Activated T-cell treated with anti-CD3 and anti-CD28 coated beads, Interleukin-2, amount 50 U/mL, for 72 hours (primary cell): ENCODE measurements around the gene DCLK3. TPM values are rescaled to one million over a fixed set of nuclear protein-coding genes. Genes with fewer than 3 reads are reported as not detected.

Experiments
- ATAC-seq, 2 donors: fragments of 150-1000 bp; cut with Tn5 transposase; replicated peaks in 1 of 2; 2 replicates each; pipeline ENCODE4 v1.10.0; 2021; ENCODE audit warnings: moderate library complexity in 2 of 2, mild to moderate bottlenecking in 1 of 2
- DNase-seq, 2 donors: peaks; one replicate each; pipeline ENCODE4 v3.0.0; 2021 to 2022; ENCODE audit warnings: mixed read lengths in 1 of 2
- H3K27ac Mint-ChIP-seq: one replicate; pipeline ENCODE4 v1.8.0; 2022; ENCODE audit warnings: mild to moderate bottlenecking, moderate library complexity, mixed read lengths
- H3K27me3 Mint-ChIP-seq: one replicate; pipeline ENCODE4 v1.8.0; 2022; ENCODE audit warnings: low read depth, mixed read lengths
- H3K36me3 Mint-ChIP-seq, 2 donors: one replicate each; pipeline ENCODE4 v1.8.0; 2022; ENCODE audit warnings: mixed read lengths in 2 of 2, mild to moderate bottlenecking in 1 of 2; ENCODE audit not compliant: insufficient read depth in 2 of 2
- H3K4me1 Mint-ChIP-seq: one replicate; pipeline ENCODE4 v1.8.0; 2022; ENCODE audit warnings: low read depth, mixed read lengths
- H3K4me3 Mint-ChIP-seq, 2 donors: one replicate each; pipeline ENCODE4 v1.8.0; 2022; ENCODE audit warnings: mild to moderate bottlenecking in 2 of 2, mixed read lengths in 2 of 2, moderate library complexity in 2 of 2
- H3K9me3 Mint-ChIP-seq, 2 donors: one replicate each; pipeline ENCODE4 v1.8.0; 2022; ENCODE audit warnings: mixed read lengths in 2 of 2
- total RNA-seq, 2 donors: library from RNA; stranded (reverse); gene quantifications; one replicate each; pipeline ENCODE4 v1.2.3, GENCODE V29; 2022

The DCLK3 gene
- total RNA-seq, 2 donors from 2014 or later = 0.05 TPM; not detected in 1

- Mint-ChIP-seq H3K27ac (no peak overlapping the region), H3K36me3 (no peaks in the 10 kb centered on the region), H3K4me3 (no peak overlapping the region), H3K27me3 (peaks cover 10% of the 10 kb centered on the region), H3K4me1 (no peaks in the 10 kb centered on the region), H3K9me3 (no peaks in the 10 kb centered on the region)
- DNase-seq = no peak
- no peak for ATAC-seq
These were observed 68.6 kb downstream of the DCLK3 start for GRCh38 chr3:36695769-36696137.

GRCh38 chr3:36695113-36695768 is 69.1 kb downstream of the DCLK3 start:
- Mint-ChIP-seq H3K27ac (no peak overlapping the region), H3K27me3 (peaks cover 10% of the 10 kb centered on the region), H3K9me3 (no peaks in the 10 kb centered on the region), H3K4me1 (no peaks in the 10 kb centered on the region), H3K36me3 (no peaks in the 10 kb centered on the region), H3K4me3 (no peak overlapping the region)
- DNase-seq (no peak), ATAC-seq (no peak)

DNA sequence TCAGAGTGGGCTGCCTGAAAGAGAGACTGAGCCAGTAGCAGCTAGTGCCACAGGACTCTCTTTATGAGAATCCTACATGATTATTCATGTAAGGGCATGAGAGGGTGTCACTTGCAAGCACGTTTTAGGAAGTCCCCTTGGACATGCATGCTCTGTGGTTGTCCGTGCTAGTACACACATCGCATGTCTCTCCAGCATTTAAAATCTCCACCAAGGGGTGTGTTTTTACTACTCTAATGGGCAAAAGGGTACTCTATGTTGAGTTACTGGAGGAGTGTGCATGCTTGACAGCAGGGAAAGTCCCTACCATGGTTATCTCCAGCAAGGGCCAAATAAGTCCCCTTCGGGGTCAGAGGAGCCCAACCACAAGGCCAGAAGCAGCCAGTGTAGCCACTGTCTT is 70.7 kb downstream of the DCLK3 start:
- Mint-ChIP-seq H3K4me1 (no peaks in the 10 kb centered on the region), H3K27me3 (peaks cover 17% of the 10 kb centered on the region), H3K9me3 (no peaks in the 10 kb centered on the region), H3K36me3 (no peaks in the 10 kb centered on the region), H3K27ac (no peak overlapping the region), H3K4me3 (no peak overlapping the region)
- ATAC-seq = peak; percentile 29 to 54
- no peak for DNase-seq

DNA sequence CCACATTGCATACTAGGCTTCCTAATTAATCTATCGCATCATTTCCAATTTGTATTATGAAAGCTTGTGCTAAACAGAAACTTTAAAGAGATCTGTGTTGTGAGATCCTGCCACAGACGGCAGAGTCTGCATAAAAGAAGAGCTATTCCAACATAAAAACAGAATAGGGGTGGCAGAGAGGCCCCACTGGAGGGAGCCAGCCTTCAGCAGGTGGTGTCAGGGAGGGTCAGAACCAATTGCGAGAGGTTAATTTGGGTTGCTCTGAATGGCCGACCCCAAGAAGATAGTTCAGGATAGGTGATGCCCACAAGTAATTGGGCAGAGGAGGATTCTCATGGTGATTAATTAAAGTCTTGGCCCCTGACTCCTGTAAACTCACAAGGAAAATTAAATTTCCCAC is 74.8 kb downstream of the DCLK3 start:
- Mint-ChIP-seq H3K4me3 (no peak overlapping the region), H3K4me1 (no peaks in the 10 kb centered on the region), H3K27me3 (peaks cover 17% of the 10 kb centered on the region), H3K36me3 (no peaks in the 10 kb centered on the region), H3K27ac (no peak overlapping the region), H3K9me3 (no peaks in the 10 kb centered on the region)
- DNase-seq (no peak), ATAC-seq (no peak)

DNA sequence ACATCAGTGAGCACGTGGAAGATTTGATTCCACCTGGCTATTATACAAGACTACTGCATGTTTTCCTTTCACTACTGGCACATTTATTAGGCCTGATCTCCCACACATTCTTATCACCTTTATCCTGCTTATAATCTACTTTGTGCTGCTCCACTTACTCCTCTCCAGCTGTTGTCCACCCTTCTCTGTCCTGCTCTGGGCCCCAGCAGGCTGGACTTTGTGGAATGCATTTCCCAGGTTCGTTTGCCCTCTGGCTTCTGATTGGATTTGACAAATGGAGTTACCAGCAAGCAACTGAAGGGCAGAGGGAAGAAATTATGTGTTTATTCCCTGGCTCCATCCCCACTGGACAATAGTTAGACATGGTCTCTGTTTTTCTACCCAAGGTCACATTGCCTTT is 75.5 kb downstream of the DCLK3 start:
- no peak overlapping the region for H3K27ac Mint-ChIP-seq
- no peak for DNase-seq
- no peaks in the 10 kb centered on the region for H3K4me1 Mint-ChIP-seq
- no peaks in the 10 kb centered on the region for H3K9me3 Mint-ChIP-seq
- ATAC-seq = no peak
- H3K36me3 Mint-ChIP-seq = no peaks in the 10 kb centered on the region
- peaks cover 17% of the 10 kb centered on the region for H3K27me3 Mint-ChIP-seq
- no peak overlapping the region for H3K4me3 Mint-ChIP-seq

DNA sequence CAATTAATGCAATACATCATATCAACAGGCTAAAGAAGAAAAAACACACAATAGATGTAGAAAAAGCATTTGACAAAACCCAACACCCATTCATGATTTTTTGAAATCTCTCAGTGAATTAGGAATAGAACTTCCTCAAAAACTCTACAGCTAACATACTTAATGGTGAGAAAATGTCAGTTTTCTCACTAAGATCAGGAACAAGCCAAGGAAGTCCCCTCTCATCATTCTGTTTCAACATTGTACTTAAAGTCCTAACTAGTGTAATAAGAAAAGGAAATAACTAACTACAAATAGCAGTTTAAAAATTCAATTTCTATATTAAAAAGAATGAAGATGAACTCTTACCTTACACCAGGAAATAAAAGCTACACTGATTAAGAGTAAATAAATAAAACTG is 77.8 kb downstream of the DCLK3 start:
- Mint-ChIP-seq H3K9me3 (peaks cover 2 to 5% of the 10 kb centered on the region in 2 donors), H3K4me1 (no peaks in the 10 kb centered on the region), H3K27me3 (peaks cover 16% of the 10 kb centered on the region), H3K27ac (no peak overlapping the region), H3K36me3 (peaks cover 3% of the 10 kb centered on the region in 2 donors), H3K4me3 (no peak overlapping the region)
- DNase-seq (no peak), ATAC-seq (no peak)

- H3K27me3 Mint-ChIP-seq = peaks cover 12% of the 10 kb centered on the region
- H3K4me1 Mint-ChIP-seq = peaks cover 23% of the 10 kb centered on the region
- no peak overlapping the region for H3K4me3 Mint-ChIP-seq
- H3K27ac Mint-ChIP-seq = no peak overlapping the region
- peaks cover 12 to 21% of the 10 kb centered on the region in 2 donors for H3K9me3 Mint-ChIP-seq
- peaks cover 18 to 21% of the 10 kb centered on the region in 2 donors for H3K36me3 Mint-ChIP-seq
- DNase-seq (no peak), ATAC-seq (no peak)
These were observed 82.5 kb downstream of the DCLK3 start for GRCh38 chr3:36681867-36682266.

GRCh38 chr3:36680952-36681351 is 83.4 kb downstream of the DCLK3 start:
- no peak for ATAC-seq
- Mint-ChIP-seq H3K4me3 (no peak overlapping the region), H3K27me3 (peaks cover 12% of the 10 kb centered on the region), H3K9me3 (peaks cover 12 to 21% of the 10 kb centered on the region in 2 donors), H3K4me1 (peaks cover 23% of the 10 kb centered on the region), H3K27ac (no peak overlapping the region), H3K36me3 (peaks cover 18 to 21% of the 10 kb centered on the region in 2 donors)
- DNase-seq = no peak

- peaks cover 16 to 21% of the 10 kb centered on the region in 2 donors for H3K9me3 Mint-ChIP-seq
- peaks cover 23% of the 10 kb centered on the region for H3K4me1 Mint-ChIP-seq
- peak; percentile 99 to 100 for ATAC-seq
- peaks cover 18 to 21% of the 10 kb centered on the region in 2 donors for H3K36me3 Mint-ChIP-seq
- DNase-seq = no peak
- H3K27ac Mint-ChIP-seq = peak overlapping the region; percentile 99
- peaks cover 12% of the 10 kb centered on the region for H3K27me3 Mint-ChIP-seq
- peak overlapping the region; percentile 25 to 69 for H3K4me3 Mint-ChIP-seq
These were observed 84.8 kb downstream of the DCLK3 start for GRCh38 chr3:36679384-36680200.

DNA sequence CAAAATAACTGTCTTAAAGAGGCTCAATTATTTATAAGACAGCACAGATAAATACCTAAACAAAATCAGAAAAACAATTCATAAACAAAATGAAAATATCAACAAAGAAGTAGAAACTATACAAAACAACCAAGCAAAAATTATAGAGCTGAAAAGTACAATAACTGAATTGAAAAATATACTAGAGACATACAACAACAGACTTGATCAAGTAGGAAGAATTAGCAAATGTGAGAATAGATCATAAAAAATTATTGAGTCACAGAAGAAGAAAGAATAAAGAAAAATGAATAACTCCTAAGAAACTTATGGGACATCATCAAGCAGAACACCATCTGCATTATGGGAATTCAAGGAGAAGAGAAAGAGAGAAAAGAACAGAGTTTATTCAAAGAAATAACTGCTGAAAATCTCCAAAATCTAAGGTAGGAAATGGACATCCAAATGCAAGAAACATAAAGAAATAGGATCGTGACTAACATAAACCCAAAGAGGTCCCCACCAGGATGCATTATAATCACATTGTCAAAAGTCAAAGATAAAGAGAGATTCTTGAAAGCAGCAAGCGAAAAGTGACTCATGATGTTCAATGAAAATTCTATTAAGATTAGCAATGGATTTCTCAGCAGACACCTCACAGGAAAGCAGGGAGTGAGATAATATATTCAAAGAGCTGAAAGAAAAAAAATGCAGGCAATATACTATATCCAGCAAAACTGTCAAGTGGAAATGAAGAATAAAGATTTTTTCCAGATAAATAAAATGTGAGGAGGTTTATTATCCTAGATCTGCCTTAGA is 85.9 kb downstream of the DCLK3 start:
- Mint-ChIP-seq H3K9me3 (peaks cover 16 to 21% of the 10 kb centered on the region in 2 donors), H3K27me3 (peaks cover 12% of the 10 kb centered on the region), H3K27ac (peak overlapping the region; percentile 82), H3K4me3 (no peak overlapping the region), H3K4me1 (peaks cover 23% of the 10 kb centered on the region), H3K36me3 (peaks cover 18 to 21% of the 10 kb centered on the region in 2 donors)
- DNase-seq (no peak), ATAC-seq (no peak)

- H3K36me3 Mint-ChIP-seq = peaks cover 18 to 21% of the 10 kb centered on the region in 2 donors
- H3K4me3 Mint-ChIP-seq = no peak overlapping the region
- peaks cover 23% of the 10 kb centered on the region for H3K4me1 Mint-ChIP-seq
- DNase-seq (no peak), ATAC-seq (peak; percentile 34 to 38)
- peak overlapping the region; percentile 82 for H3K27ac Mint-ChIP-seq
- peaks cover 10% of the 10 kb centered on the region for H3K27me3 Mint-ChIP-seq
- peaks cover 16 to 21% of the 10 kb centered on the region in 2 donors for H3K9me3 Mint-ChIP-seq
These were observed 86.9 kb downstream of the DCLK3 start for GRCh38 chr3:36677331-36678007.

- H3K27ac Mint-ChIP-seq = no peak overlapping the region
- no peaks in the 10 kb centered on the region for H3K27me3 Mint-ChIP-seq
- peaks cover 8 to 11% of the 10 kb centered on the region in 2 donors for H3K36me3 Mint-ChIP-seq
- DNase-seq = no peak
- H3K9me3 Mint-ChIP-seq = peaks cover 10% of the 10 kb centered on the region in 2 donors
- ATAC-seq = no peak
- H3K4me3 Mint-ChIP-seq = no peak overlapping the region
- peaks cover 16% of the 10 kb centered on the region for H3K4me1 Mint-ChIP-seq
These were observed 89.5 kb downstream of the DCLK3 start for GRCh38 chr3:36674816-36675215.
